Measurements from ENCODE around the gene HJURP. TPM values are rescaled to one million over a fixed set of nuclear protein-coding genes. Genes with fewer than 3 reads are reported as not detected.

The HJURP gene
- total and polyA plus RNA-seq, 2 donors (not counting 3 experiments of a cell fraction or from before 2014, with no cell fraction given), result 34.4 to 60.9 TPM

DNA sequence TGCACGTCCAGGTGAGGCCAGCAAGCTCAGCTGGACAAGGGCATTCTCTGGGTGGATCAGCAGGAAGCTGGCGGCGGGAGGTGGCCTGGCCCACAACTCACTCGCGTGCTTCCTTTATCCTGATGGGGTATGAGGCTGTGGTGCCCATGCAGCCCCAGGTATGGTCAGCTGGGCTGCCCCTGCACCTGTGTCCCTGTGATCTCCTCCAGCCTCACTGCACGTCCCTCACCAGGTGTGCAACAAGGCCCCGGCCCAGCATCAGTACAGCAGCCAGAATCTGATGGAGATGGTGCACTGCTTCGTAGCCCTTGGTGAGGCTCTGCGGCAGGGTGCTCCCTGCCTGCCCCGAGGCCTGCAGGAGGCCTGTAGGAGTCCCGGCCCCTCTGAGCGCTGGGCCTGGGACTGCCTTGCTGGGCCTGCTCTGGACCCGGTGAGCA lies 58.6 kb downstream of the HJURP start:
- H3K9me1 ChIP-seq (replicated peaks; ENCODE audit: control insufficient read depth, extremely low read depth, insufficient read depth, low read length), result no peaks in the 10 kb centered on the region
- DNase-seq (ENCODE audit: low read depth, low spot score) (no peak), FAIRE-seq (no peak)
- no peak overlapping the region for H3K4me3 ChIP-seq (replicated peaks in 1 of 3; ENCODE audit: insufficient read depth in 1 of 3, low read depth in 1 of 3, low read length in 3 of 3)
- no peak overlapping the region for H3K27ac ChIP-seq (ENCODE audit: insufficient read depth, low read depth, low read length)
- H3K9me3 ChIP-seq (replicated peaks; ENCODE audit: control insufficient read depth, insufficient read depth, low read length), result no peaks in the 10 kb centered on the region
- ChIA-PET POLR2A (no interaction called here), CTCF (no interaction called here)
- H2AFZ ChIP-seq (ENCODE audit: low read depth, low read length), result no peak overlapping the region
- H3K27me3 ChIP-seq (ENCODE audit: control insufficient read depth in 2 of 2, insufficient read depth in 2 of 2, low read length in 2 of 2), result no peaks in the 10 kb centered on the region
- no peaks in the 10 kb centered on the region for H3K79me2 ChIP-seq (ENCODE audit: control insufficient read depth, insufficient read depth, low read length)
- no peaks in the 10 kb centered on the region for H3K36me3 ChIP-seq (ENCODE audit: control insufficient read depth in 2 of 2, extremely low read depth in 1 of 2, insufficient read depth in 2 of 2, low read length in 2 of 2)
- no peaks in the 10 kb centered on the region for H4K20me1 ChIP-seq (replicated peaks; ENCODE audit: control insufficient read depth, extremely low read depth, insufficient read depth, low read length)
- H3K4me2 ChIP-seq (ENCODE audit: insufficient read depth, low read length), result no peak overlapping the region
- intact Hi-C loops (cut with micrococcal nuclease) (no loop called here), dilution Hi-C loops (cut with MboI; ENCODE audit: extremely low pct_ligation_motif_present, low sequenced_read_pairs) (no loop called here)
- no TSS peak for BruUV-seq (replicated peaks)
- TF ChIP-seq, protein P1, sequence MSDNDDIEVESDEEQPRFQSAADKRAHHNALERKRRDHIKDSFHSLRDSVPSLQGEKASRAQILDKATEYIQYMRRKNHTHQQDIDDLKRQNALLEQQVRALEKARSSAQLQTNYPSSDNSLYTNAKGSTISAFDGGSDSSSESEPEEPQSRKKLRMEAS (IDR thresholded peaks at IDR 0.05; ENCODE audit: insufficient read depth, insufficient read length), result no peak
- TF ChIP-seq FOS (IDR thresholded peaks at IDR 0.05; ENCODE audit: borderline replicate concordance, insufficient read depth, low read length) (no peak), GATA2 (IDR thresholded peaks at IDR 0.05; ENCODE audit: insufficient read depth, insufficient read length, low read depth, low read length) (no peak), POLR2AphosphoS5 (IDR thresholded peaks at IDR 0.05; ENCODE audit: insufficient read depth, low read depth, low read length) (no peak), EZH2 (IDR thresholded peaks at IDR 0.05; ENCODE audit: borderline replicate concordance, low read depth, low read length, severe bottlenecking) (no peak), MYC (IDR thresholded peaks at IDR 0.05; ENCODE audit: low read depth, low read length) (no peak), JUN (IDR thresholded peaks at IDR 0.05; ENCODE audit: borderline replicate concordance, insufficient read depth, insufficient read length, low read depth) (no peak), POLR2A (IDR thresholded peaks at IDR 0.05; ENCODE audit: low read depth, low read length) (no peak)
- TF ChIP-seq, protein P2, sequence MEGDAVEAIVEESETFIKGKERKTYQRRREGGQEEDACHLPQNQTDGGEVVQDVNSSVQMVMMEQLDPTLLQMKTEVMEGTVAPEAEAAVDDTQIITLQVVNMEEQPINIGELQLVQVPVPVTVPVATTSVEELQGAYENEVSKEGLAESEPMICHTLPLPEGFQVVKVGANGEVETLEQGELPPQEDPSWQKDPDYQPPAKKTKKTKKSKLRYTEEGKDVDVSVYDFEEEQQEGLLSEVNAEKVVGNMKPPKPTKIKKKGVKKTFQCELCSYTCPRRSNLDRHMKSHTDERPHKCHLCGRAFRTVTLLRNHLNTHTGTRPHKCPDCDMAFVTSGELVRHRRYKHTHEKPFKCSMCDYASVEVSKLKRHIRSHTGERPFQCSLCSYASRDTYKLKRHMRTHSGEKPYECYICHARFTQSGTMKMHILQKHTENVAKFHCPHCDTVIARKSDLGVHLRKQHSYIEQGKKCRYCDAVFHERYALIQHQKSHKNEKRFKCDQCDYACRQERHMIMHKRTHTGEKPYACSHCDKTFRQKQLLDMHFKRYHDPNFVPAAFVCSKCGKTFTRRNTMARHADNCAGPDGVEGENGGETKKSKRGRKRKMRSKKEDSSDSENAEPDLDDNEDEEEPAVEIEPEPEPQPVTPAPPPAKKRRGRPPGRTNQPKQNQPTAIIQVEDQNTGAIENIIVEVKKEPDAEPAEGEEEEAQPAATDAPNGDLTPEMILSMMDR (IDR thresholded peaks at IDR 0.05; ENCODE audit: extremely low read depth in 1 of 2, insufficient read depth in 1 of 2, low read depth in 1 of 2, low read length in 2 of 2), result no peak
- no peak overlapping the region for H3K9ac ChIP-seq (replicated peaks; ENCODE audit: extremely low read depth, insufficient read depth, low read length)
- no peaks in the 10 kb centered on the region for H3K4me1 ChIP-seq (ENCODE audit: control insufficient read depth, extremely low read depth, insufficient read depth, low read length)
